ENCODE measurements around the gene ORC4. TPM values are rescaled to one million over a fixed set of nuclear protein-coding genes. Genes with fewer than 3 reads are reported as not detected.

The ORC4 gene
- polyA plus RNA-seq, 12 donors, result 25.0 to 59.8 (median 49.8) TPM; not detected in 1

Other genes starting within 250 kb of the ORC4 start
- gene ACVR2A, start 175.7 kb downstream of the ORC4 start, polyA plus RNA-seq (ENCODE audit: insufficient read length in 12 of 12), result 100 to 1,000 TPM in 1 of 12 donors, 10 to 100 TPM in 11; 18.8 to 145 (median 26.7) TPM
- 10 to 100 TPM in 10 of 12 donors, 1 to 10 TPM in 1, not detected in 1; 8.3 to 38.3 (median 25.4) TPM for gene MBD5, start 354 bp upstream of the ORC4 start, polyA plus RNA-seq (ENCODE audit: insufficient read length in 12 of 12)